ENCODE results near the gene NEIL3.
"Not testable (repeated sequence)": the region's sequence is repeated elsewhere in the genome, so short reads cannot be mapped to it uniquely, and the experiment has no call there.

The NEIL3 gene

GRCh38 chr4:177301126-177301639 is 8.5 kb upstream of the NEIL3 start:
- no peak for DNase-seq (ENCODE audit: low read depth)

- DNase-seq (ENCODE audit: low read depth) = no peak
These were observed 7.1 kb upstream of the NEIL3 start for GRCh38 chr4:177302371-177303100.

GRCh38 chr4:177304094-177304493 is 5.6 kb upstream of the NEIL3 start:
- DNase-seq (ENCODE audit: low read depth) = no peak

GRCh38 chr4:177304864-177305263 is 4.8 kb upstream of the NEIL3 start:
- not testable (repeated sequence) for DNase-seq (ENCODE audit: low read depth)

- DNase-seq (ENCODE audit: low read depth) = no peak
These were observed 1.5 kb upstream of the NEIL3 start for GRCh38 chr4:177308125-177308524.

- no peak for DNase-seq (ENCODE audit: low read depth)
These were observed 690 bp upstream of the NEIL3 start for GRCh38 chr4:177308847-177309521.

- DNase-seq (ENCODE audit: low read depth) = no peak
These were observed 1.9 kb downstream of the NEIL3 start for GRCh38 chr4:177311589-177311988.

GRCh38 chr4:177313263-177313662 is 3.6 kb downstream of the NEIL3 start:
- no peak for DNase-seq (ENCODE audit: low read depth)

GRCh38 chr4:177315767-177316464 is 6.2 kb downstream of the NEIL3 start:
- no peak for DNase-seq (ENCODE audit: low read depth)

- no peak for DNase-seq (ENCODE audit: low read depth)
These were observed 11.0 kb downstream of the NEIL3 start for GRCh38 chr4:177320721-177321120.

GRCh38 chr4:177321647-177322046 is 12.0 kb downstream of the NEIL3 start:
- DNase-seq (ENCODE audit: low read depth) = no peak

GRCh38 chr4:177322266-177322665 is 12.6 kb downstream of the NEIL3 start:
- DNase-seq (ENCODE audit: low read depth) = no peak

- DNase-seq (ENCODE audit: low read depth) = no peak
These were observed 13.2 kb downstream of the NEIL3 start for GRCh38 chr4:177322881-177323280.

GRCh38 chr4:177323416-177323815 is 13.7 kb downstream of the NEIL3 start:
- no peak for DNase-seq (ENCODE audit: low read depth)

GRCh38 chr4:177332119-177332518 is 22.4 kb downstream of the NEIL3 start:
- DNase-seq (ENCODE audit: low read depth) = no peak

- no peak for DNase-seq (ENCODE audit: low read depth)
These were observed 30.1 kb downstream of the NEIL3 start for GRCh38 chr4:177339477-177340374.

- DNase-seq (ENCODE audit: low read depth) = no peak
These were observed 38.7 kb downstream of the NEIL3 start for GRCh38 chr4:177348348-177348747.

GRCh38 chr4:177349191-177349590 is 39.5 kb downstream of the NEIL3 start:
- DNase-seq (ENCODE audit: low read depth) = no peak

- no peak for DNase-seq (ENCODE audit: low read depth)
These were observed 42.1 kb downstream of the NEIL3 start for GRCh38 chr4:177351622-177352244.

GRCh38 chr4:177356206-177356605 is 46.5 kb downstream of the NEIL3 start:
- DNase-seq (ENCODE audit: low read depth) = no peak

GRCh38 chr4:177356921-177357320 is 47.2 kb downstream of the NEIL3 start:
- DNase-seq (ENCODE audit: low read depth) = no peak

Measured in activated T-cell treated with anti-CD3 and anti-CD28 coated beads for 48 hours (primary cell).